Measurements from ENCODE around the gene SHROOM3. TPM values are rescaled to one million over a fixed set of nuclear protein-coding genes. Genes with fewer than 3 reads are reported as not detected.
"Not testable (repeated sequence)": the region's sequence is repeated elsewhere in the genome, so short reads cannot be mapped to it uniquely, and the experiment has no call there.

The SHROOM3 gene
- 9.6 and 10.0 TPM in 2 replicates for total RNA-seq (2014; rRNA removed; shearing (Covaris generic))

DNA sequence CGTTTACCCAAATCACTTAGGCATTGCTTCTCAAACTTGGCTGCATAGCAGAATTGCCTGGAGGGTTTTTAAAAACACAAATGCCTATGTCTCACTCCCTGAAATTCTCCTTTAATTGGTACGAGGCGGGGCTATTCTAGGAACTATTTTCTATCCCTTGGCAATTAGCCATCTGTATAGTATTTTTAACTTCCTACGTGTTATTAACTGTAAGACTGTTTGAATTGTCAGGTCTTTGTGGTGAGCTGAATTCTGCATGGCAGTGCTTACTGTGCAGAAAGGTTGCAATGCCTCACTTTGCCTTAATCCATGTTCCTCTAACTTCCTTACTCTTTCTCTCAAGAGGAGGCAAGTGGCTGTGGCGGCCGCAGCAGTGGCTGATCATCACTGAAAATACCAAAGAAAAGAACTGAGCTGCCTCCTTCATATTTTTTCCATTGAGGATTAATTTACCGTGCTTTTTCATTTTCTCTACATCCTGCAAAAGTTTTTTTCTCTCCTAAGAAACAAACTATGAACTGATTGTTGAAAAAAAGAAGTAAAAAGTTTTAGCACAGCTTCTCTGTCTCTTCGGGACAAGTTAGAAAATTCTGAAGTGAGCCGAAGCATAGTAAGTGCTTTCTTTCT is at the start of gene SHROOM3:
Gene SHROOM3, plus strand, starts transcription at position 329 of the 627 bp plus-strand sequence. CDS start 824 bp downstream, outside the sequence.
- peak; percentile 61 for DNase-seq (ENCODE audit: low read depth)

DNA sequence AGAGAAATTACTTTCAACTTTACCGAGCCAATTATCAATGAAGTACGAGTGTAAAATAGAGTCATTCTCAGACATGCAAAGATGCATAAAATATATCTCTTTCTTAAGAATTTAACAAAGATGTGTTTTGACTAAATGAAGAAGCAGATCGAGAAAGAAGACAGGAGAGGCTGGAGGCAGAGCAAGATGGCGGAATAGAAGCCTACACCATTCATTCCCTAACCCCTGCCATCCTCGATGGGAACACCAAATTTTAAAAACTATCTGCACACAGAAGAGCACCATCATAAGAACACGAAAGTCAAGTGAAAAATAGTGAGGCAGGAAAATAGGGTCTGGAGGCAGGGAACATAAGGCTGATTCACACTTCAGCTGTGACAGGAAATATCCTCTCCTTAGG is 49.1 kb upstream of the SHROOM3 start:
- DNase-seq (ENCODE audit: low read depth), result no peak

DNA sequence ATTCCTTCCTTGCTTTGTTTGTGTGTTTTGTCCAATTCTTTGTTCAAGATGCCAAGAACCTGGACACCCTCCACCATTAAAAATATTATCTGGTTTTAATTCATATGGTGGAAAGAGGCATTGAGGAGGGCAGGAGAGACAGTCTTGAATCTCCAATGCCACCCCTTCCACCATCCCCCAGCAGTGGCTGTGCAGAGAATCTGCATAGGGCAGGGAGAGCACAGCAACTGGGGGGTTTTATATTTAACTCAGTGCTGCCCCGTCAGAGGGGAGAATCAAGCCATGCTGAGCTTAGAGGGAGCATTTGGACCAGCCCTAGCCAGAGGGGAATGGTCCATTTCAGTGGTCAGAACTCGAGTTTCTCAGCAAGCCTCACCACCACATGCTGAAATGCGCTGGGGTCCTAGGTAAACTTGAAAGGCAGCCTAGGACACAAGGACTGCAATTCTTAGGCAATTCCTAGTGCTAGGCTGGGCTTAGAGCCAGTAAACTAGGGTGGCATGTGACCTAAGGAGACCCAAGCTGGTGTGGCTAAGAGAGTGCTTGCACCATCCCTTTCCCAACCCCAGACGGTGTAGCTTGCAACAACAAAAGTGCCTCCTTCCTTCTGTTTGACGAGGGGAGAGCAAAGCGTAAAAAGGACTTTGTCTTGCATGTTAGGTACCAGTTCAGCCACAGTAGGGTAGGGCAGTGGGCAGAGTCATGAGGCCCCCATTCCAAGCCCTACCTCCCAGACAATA is 48.3 kb upstream of the SHROOM3 start:
- DNase-seq (ENCODE audit: low read depth), result no peak

DNA sequence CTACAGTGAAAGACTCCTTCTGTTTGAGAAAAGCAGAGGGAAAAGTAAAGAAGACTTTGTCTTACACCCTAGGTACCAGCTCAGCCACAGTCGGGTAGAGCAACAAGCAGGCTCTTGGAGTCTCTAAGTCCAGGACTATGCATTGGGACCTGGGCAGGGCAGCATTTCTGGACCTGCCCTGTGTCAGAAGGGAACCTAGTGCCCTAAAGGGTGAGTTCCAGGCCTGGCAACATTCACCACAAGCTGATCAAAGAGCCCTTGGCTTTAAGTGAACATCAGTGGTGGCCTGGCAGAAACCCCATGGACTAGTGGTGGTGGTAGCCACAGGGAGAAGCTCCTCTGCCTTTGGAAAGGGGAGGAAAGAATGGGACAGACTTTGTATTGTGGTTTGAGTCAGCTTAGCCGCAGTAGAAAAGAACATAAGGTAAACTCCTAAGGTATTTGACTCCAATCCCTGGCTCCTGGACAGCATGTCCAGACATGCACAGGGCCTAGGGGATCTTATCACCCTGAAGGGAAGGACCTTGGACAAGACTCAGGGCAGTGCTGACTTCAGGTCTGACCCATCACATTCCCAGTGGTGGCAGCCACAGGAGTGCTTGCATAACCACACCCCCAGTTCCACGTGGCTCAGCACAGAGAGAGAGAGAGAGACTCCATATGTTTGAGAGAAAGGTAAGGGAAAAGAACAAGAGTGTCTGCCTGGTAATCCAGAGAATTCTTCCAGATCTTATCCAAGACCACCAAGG is 46.7 kb upstream of the SHROOM3 start:
- no peak for DNase-seq (ENCODE audit: low read depth)

DNA sequence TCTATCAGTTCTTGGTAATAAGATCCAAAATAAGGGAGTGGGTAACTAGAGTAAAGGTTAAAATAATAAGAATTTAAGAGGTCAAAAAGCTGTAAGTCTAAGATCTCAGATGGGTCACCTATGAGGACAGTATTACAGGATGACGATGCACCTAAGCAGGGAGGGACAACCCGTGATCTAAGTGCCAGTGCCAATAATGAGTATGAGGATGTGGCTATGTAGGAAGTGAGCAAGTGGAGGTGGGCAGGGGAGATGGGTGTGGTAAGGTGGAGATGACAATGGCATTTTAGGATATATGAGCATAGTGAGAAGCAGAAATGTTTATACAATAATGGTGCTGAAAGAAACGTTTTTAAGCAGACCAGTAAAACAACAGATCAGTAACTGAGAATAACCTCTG is 33.4 kb upstream of the SHROOM3 start:
- DNase-seq (ENCODE audit: low read depth), result no peak

DNA sequence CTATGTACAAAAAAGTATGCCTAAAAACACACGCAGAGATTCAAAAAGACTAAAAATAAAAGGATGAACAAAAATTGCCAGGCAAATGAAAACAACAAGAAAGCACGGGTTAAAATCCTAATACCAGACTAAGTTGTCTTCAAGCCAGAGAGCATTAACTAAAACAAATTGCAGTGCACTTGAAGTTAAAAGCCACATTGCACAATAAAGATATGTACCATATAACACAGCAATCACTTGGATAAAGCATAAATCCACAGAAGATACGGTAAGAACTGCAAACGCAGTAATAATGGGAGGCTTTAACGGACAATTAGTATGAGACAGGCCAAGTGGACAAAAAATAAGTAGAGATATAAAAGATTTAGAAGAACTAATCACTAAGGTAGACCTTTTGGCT is 28.9 kb upstream of the SHROOM3 start:
- DNase-seq (ENCODE audit: low read depth), result no peak

DNA sequence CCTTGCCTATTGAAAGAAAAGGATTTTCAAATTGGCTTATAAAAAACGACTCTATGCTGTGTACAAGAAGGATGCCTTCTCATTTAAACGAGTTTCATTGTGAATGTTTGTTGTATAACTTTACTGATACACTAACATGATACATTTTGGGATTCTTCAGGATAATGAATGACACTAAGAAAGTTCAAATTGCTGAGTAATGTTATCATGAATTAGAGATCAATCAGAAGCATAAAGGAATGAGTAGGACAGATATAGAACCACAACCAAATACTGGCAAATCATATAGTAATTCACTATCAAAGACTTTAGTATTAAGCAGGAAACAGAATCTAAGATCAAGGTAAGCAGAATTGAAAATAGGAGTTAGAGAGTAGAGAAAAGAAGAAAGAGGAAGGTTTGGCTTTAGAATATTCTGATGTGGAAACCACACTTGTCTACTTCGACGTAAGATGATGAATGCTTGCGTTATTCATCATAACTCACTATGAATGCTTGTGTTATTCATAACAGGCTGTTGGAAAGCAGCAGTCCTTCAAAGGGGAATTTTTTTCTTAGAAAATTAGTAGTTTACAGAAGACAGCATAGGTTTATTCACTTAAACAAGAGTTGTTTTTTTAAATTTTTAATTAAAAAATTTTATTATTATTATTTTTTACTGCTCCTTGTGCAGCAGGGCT is 27.4 kb upstream of the SHROOM3 start:
- DNase-seq (ENCODE audit: low read depth), result no peak

DNA sequence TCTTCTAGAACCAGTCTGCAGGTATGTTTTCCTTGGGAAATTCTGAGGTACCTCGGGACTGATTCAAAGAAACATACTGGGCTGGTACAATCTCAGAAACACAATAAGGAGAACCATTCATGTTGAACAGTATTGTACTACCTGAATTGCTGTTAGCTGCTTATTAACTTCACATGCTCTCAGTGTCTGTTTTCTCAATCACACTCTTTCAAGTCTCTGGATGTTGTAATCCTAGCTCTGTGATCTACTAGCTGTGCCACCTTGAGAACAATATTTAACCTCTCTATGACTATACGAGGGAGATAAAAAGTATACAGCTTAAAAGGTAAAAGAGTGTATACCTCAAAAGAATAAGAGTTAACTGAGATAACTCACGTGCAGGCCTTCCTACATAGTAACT is 24.4 kb upstream of the SHROOM3 start:
- no peak for DNase-seq (ENCODE audit: low read depth)

DNA sequence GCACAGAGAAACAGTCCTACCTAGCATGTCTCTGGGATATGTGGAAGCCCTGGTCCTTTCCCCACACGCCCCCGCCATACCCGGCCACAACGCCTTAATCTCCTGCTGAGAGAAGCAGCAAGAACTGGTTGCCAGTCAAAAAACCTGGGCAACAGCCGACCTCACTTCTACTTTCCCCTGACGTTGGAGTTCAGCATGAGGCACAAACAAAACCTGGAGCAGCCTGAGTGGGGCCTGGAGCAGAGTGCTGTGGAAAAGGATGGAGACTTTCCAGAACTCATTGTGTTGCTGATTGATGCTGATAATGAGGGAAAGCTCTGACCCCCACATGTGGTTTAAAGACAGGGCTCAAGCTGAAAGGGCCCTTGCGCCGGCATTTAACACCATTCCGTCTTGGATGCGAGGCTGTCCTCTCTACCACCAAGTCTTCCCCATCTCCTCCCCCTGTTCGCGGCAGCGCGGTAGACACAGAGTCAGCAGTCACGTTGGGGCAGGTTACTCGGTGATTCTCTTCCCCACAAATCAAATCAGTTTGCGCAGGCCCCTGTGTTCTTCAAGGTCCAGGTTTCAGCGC is 14.8 kb upstream of the SHROOM3 start:
- no peak for DNase-seq (ENCODE audit: low read depth)

DNA sequence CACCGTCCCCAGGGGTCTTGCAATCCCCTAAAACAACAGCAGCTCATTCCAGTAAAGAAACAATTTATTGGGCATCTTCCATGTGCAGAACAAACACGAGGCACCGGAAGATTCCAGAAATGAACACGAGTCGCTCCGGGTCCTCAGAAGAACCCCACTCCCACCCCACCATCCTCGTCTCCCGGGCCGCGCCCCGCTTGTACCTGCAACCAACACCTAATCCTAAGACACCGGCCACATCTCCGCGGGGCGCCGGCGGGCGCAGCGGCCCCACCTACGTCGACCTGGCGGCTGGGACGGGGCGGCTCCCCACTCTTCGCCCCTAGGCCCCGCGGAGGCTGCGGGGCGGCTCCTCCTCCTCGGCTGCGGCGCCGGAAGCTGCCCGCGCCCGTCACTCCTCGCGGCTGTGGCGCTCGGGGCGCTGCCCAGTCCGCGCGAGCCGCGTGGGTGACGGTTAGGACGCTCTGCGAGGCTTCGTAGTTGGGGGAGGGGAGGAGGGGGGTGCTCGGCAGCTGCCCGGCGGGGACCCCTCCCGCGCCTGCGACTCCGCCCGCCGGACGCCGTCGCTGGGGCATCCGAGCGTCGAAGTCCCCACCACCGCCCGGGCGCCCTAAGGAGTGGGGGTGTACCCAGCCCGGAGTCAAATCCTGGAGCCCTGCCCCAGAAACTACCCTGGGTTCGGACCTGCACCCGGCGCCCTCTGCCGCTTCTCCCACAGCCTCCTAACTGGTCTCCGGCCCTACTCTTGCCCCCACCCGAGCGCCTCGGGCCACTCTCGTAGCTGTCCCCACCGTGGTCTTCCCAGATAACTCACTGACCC is 14.1 kb upstream of the SHROOM3 start, which contains the start of gene CCDC158:
Gene CCDC158, minus strand, starts transcription at position 380 of the 820 bp plus-strand sequence. CDS start 17,934 bp downstream, outside the sequence.
- no peak for DNase-seq (ENCODE audit: low read depth)

DNA sequence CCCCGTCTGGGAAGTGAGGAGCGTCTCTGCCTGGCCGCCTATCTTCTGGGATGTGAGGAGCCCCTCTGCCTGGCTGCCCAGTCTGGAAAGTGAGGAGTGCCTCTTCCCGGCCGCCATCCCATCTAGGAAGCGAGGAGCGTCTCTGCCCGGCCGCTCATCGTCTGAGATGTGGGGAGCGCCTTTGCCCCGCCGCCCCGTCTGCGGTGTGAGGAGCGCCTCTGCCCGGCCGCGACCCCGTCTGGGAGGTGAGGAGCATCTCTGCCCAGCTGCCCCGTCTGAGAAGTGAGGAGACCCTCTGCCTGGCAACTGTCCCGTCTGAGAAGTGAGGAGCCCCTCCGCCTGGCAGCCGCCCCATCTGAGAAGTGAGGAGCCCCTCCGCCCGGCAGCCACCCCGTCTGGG is 11.9 kb upstream of the SHROOM3 start:
- not testable (repeated sequence) for DNase-seq (ENCODE audit: low read depth)

DNA sequence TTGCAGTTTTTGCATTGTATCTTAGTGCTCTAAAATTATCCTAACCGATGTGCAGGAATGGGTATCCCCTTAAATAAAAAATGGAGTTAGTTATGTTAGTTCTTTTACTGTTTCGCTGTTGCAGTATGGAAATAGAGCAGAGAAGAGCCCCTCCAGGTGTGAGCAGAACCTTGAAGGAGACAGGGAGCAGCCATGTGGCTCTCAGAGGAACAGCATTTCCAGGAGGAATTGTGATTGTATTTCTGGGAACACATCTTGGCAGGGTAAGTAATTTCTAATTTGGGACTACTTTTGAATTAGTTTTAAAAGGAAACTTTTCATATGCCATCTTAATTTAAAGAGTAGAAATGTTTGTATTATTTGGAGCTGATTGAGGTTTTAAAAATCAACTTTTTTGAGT is 8.8 kb upstream of the SHROOM3 start:
- no peak for DNase-seq (ENCODE audit: low read depth)

DNA sequence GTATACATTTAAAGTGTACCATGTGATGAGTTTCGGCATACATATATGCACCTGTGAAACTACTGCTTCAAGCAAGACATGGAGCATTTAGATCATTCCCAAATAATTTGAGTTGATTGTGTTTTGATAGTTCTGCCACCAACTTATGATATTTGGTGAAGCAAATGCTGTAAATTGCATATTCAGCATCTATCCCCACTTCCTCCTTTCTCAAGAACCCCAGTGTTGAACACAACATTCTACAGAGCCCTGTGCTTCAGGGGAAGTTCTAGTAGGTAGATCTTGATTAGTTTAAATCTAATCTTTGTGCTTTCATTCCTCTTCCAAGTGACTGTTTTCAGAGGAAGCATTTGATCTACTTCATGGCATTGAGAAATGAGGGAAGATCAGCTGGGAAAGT is 5.4 kb upstream of the SHROOM3 start:
- DNase-seq (ENCODE audit: low read depth), result no peak

DNA sequence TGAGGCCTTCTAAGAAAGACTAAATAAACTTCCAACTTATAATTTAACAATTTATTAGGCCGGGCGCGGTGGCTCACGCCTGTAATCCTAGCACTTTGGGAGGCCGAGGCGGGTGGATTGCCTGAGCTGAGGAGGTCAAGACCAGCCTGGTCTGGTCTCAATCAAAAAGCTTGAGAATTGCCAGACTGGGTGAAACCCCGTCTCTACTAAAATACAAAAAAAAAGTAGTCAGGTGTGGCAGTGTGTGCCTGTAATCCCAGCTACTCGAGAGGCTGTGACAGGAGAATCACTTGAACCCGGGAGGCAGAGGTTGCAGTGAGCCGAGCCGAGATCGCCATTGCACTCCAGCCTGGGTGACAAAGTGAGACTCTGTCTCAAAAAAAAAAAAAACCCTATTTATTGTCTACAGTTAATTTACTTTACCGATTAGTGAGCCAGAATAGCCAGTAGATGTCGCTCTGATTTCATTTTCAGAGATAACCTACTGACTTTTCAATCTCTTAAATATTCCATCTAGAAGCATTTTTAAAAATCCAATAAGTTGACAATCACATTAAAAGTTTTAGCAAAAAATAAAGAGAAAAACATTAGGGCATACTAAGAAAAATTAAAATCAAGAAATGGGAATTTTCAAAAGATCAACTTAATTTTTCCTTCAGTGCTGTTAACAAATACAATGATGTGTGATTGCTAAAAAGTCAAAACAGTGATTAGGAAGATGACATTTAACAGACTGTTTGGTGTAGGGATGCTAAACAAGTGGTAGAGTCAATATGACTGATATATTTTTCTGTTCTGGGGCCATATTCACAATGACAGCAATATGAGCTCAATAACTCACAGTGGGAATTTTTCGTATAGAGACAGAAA is 4.3 kb upstream of the SHROOM3 start:
- DNase-seq (ENCODE audit: low read depth), result peak; percentile 57

DNA sequence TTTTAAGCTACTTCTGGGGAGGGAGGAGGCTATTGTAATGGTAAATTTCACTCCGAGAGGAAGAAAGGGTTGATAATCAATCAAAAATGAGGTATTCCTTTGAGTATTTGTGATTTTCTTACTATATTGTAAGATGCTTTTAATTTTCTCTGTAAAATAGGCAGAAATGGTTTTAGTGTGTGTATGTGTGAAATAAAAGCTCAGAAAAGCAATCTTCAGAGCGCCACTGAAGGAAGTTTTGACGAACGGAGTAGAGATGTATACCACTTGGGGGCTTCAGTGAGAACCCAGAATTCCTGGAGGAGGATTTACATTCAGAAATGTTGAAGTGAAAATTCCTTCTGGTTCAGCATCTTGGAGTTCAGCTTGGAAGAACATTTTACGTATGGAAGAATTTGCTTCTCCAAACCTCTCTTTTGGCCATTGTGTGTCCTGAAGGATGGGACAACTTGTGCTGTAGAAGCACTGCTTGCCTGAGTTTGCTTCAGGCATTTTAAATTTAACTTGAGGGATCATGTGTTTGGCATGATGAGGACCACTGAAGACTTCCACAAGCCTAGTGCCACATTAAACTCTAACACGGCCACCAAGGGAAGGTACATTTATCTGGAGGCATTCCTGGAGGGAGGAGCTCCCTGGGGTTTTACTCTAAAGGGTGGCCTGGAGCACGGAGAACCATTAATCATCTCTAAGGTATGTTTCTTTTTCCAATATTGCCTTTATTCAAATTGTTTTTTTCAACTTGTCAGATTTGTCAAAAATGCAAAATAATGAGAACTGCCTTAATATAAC is 695 bp downstream of the SHROOM3 start:
- DNase-seq (ENCODE audit: low read depth), result no peak

DNA sequence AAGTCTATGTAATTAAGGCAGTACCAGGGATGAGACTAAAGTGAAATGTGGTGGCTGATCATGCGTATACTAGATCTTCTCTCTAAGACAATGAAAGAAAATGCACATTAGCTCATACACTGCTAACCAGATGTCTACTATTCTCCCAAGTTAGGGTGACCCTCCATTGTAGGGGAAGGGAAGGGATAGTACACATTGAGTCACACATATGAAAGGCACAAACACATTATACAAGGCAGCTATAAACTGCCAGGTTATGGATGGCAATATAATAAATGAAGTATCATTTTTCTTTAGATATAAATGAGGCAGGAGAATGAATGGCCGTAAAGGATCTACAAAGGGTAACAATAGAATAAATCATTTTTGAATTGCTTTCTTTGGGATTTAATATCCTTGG is 4.5 kb downstream of the SHROOM3 start:
- no peak for DNase-seq (ENCODE audit: low read depth)

DNA sequence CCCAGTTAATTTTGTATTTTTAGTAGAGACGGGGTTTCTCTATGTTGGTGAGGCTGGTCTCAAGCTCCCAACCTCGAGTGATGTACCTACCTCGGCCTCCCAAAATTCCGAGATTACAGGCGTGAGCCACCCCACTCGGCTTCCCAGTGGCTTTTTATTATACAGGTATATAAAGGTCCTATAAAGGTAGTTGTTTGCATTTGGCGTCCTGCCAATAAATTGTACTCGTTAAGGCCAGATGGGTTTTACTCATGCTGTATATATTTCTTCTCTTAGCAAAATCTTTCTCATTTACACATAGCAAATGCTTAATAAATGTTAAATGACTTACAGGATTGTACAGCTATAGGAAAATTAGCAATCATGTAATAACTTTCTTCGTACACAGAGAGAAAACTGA is 6.9 kb downstream of the SHROOM3 start:
- no peak for DNase-seq (ENCODE audit: low read depth)

DNA sequence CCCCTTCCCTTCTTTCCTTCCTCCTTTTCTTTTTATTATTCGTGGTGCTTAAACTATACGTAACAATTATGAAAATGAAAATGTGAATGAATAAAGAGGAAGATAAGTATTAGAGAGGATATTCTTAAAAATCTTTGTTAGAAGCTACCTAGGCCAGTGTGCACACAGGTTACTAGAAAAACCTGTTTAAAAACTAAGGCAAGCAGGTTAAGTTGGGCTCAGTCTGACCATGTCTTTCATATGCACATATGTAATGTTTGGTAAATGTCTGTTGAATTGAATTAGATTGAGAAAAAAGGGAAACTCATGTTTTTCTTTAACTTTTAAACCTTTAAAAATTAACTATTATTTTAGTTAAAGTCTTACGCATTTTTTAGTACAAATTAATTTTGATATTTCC is 7.8 kb downstream of the SHROOM3 start:
- DNase-seq (ENCODE audit: low read depth), result no peak

DNA sequence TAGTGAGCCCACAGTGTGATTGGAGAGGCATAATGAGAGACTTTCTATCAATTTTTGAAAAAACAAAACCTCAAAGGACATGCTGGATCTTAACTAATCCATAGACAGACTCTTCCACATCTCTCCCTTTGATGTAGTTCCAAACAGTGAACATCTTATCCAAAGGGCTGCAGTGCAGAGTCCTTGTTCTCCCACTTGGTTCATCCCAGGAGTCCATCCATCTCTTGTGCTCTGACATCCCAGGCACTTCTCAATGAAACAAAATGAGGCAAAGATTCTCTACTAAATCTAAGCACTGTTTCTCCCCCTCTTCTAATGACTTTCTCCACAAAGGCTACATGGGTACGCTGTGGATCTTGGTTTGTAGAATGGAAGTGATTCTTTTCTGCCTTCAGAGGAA is 8.3 kb downstream of the SHROOM3 start:
- no peak for DNase-seq (ENCODE audit: low read depth)

All from RPMI7951 (cell line).